ENCODE measurements around the gene TEKTIP1. TPM values are rescaled to one million over a fixed set of nuclear protein-coding genes. Genes with fewer than 3 reads are reported as not detected.

Gene TEKTIP1
- total RNA-seq, 1 donor: not detected

DNA sequence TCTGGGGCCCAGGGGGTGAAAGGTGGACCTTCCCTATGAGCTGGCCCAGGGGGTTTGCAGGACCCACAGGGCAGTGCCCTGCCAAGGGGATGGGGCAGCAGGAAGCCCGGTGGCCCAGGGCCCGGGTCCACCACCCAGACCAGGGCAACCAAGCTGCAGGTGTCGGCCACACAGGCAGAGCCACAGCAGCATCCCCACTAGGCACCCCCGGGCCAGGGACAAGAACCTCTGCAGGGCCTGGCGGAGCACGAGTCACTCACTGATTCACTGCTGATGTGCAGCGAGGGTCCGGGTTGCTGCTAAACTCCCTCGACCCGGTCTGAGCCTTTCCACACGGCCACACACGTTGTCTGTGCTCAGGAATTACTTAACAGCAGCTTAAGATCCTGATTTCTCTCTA, 24.0 kb upstream of the TEKTIP1 start:
- H3K4me3 ChIP-seq (ENCODE audit: low read depth, low read length): no peak overlapping the region
- no peak for DNase-seq (ENCODE audit: low read depth)
- TF ChIP-seq, protein P1, sequence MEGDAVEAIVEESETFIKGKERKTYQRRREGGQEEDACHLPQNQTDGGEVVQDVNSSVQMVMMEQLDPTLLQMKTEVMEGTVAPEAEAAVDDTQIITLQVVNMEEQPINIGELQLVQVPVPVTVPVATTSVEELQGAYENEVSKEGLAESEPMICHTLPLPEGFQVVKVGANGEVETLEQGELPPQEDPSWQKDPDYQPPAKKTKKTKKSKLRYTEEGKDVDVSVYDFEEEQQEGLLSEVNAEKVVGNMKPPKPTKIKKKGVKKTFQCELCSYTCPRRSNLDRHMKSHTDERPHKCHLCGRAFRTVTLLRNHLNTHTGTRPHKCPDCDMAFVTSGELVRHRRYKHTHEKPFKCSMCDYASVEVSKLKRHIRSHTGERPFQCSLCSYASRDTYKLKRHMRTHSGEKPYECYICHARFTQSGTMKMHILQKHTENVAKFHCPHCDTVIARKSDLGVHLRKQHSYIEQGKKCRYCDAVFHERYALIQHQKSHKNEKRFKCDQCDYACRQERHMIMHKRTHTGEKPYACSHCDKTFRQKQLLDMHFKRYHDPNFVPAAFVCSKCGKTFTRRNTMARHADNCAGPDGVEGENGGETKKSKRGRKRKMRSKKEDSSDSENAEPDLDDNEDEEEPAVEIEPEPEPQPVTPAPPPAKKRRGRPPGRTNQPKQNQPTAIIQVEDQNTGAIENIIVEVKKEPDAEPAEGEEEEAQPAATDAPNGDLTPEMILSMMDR (IDR thresholded peaks at IDR 0.05; ENCODE audit: insufficient read depth, low read depth, low read length): no peak

DNA sequence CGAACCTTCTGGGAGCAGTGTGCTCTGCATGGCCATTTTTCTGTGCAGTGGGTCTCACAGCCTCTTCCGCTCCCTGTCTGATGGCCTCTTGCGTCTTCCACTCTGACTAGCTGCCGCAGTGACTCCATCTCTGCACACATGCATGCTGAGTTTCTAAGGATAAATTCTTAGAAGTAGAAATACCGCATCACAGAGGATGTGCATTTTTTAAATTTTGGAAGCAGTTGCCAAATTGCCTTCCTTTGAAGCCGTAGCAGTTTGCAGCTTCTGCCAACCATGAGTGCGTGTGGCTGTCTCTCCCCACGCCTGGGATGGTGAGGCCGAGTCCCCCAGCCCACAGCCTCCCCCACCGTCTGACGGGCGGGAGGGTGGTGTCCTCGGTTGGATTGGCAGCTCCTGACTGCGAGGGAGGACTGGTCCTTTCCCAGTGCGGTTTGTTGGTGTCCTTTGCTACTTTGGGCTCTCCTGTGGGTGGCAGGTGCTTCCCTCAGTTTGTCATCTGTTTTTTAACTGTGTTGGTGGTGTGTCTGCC, 23.0 kb upstream of the TEKTIP1 start:
- DNase-seq (ENCODE audit: low read depth): no peak
- TF ChIP-seq, protein P1 (IDR thresholded peaks at IDR 0.05; ENCODE audit: insufficient read depth, low read depth, low read length): no peak
- no peak overlapping the region for H3K4me3 ChIP-seq (ENCODE audit: low read depth, low read length)

DNA sequence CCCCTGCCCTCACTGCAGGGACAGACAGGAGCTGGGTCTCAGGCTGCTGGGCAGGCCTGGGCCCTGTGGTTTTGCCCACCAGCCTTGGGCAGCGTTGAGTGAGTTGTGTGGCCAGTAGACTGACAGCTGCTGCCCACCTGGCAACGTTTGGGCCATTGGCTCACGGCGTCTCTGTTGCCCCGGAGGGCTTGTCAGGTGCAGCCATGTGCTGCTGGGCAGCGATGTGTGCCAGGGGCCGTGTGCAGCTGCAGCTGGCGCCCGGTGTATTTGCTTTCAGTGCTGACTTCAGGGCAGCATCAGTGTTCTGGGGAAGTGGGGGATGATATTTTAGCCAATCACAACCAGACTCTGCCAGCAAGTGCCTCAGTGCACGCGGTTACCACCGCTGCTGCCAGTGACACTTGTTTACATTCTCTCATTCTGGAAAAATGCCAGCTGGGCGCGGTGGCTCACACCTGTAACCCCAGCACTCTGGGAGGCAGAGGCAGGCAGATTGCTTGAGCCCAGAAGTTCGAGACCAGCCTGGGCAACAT, 22.2 kb upstream of the TEKTIP1 start:
- no peak overlapping the region for H3K4me3 ChIP-seq (ENCODE audit: low read depth, low read length)
- no peak for DNase-seq (ENCODE audit: low read depth)
- TF ChIP-seq, protein P1 (IDR thresholded peaks at IDR 0.05; ENCODE audit: insufficient read depth, low read depth, low read length): no peak

DNA sequence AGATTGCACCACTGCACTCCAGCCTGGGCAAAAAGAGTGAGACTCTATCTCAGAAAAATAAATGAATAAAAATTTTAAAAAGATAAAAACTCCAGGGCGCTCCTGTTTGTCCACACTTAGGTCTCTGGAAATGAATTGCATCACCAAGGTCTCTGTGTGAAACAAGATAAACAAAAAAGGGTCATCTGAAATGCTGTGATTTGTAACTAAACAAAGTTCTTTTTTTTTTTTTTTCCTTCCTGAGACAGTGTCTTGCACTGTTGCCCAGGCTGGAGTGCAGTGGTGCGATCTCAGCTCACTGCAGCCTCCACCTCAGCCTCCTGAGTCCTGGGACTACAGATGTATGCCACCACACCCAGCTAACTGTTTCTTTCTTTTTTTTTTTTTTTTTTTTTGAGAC, 21.3 kb upstream of the TEKTIP1 start:
- H3K4me3 ChIP-seq (ENCODE audit: low read depth, low read length): no peak overlapping the region
- DNase-seq (ENCODE audit: low read depth): peak; percentile 48
- TF ChIP-seq, protein P1 (IDR thresholded peaks at IDR 0.05; ENCODE audit: insufficient read depth, low read depth, low read length): no peak

DNA sequence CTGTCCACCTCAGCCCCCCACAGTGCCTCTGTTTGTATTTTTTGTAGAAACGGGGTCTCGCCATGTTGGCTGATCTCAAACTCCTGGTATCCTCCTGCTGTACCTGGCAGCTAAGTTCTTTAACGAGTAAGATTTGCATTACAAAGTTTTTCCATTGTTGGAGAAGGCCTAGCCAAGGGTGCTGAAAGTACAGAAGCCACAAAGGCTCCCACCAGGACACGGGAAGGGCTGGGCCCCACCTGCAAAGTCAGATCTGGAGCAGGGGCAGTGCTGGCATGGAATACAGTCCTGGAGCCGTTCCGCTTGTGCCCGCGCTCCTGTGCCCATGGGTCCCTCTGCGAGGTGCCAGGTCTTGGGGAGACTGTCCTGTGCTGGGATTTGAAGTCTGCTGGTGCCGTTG, 20.7 kb upstream of the TEKTIP1 start:
- no peak overlapping the region for H3K4me3 ChIP-seq (ENCODE audit: low read depth, low read length)
- TF ChIP-seq, protein P1 (IDR thresholded peaks at IDR 0.05; ENCODE audit: insufficient read depth, low read depth, low read length): no peak
- no peak for DNase-seq (ENCODE audit: low read depth)

DNA sequence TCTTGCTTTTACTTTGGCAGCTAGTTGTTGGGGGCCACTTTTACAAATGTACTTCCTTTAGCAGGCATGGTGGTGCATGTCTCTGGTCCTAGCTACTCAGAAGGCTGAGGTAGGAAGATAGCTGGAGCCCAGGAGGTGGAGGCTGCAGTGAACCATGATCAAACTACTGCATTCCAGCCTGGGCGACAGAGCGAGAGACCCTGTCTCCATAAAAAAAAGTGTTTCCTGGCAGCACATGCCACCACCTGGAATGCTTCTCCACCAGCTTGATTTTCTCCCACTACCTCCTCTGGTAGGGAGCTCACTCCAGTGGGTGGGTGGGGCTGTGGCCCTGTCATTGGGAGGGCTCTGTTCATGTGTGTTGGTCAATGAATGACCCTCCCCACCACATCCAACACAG, 20.3 kb upstream of the TEKTIP1 start:
- H3K4me3 ChIP-seq (ENCODE audit: low read depth, low read length): no peak overlapping the region
- no peak for DNase-seq (ENCODE audit: low read depth)
- TF ChIP-seq, protein P1 (IDR thresholded peaks at IDR 0.05; ENCODE audit: insufficient read depth, low read depth, low read length): no peak

DNA sequence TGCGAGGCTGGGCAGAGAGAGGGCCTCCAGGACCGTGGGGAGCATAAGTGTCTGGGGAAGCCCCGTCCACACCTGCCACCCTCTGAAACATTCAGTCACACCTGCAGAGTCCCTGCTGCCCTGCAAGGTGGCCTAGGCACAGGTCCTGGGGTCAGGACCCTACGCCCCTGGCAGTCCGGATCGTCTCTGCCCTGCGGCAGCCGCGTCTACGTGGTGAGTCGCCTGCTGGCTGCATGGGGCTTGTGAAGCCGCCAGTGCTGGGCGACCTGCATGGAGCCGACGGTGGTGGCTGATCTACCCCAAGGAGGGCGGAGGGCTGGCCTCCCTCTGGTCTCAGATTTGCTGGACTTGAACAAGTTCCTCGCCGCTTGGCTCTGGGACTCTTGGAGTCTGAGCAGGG, 19.8 kb upstream of the TEKTIP1 start:
- TF ChIP-seq, protein P1 (IDR thresholded peaks at IDR 0.05; ENCODE audit: insufficient read depth, low read depth, low read length): no peak
- no peak overlapping the region for H3K4me3 ChIP-seq (ENCODE audit: low read depth, low read length)

More for the DNA sequence above, 19.8 kb upstream of the TEKTIP1 start:
- DNase-seq (ENCODE audit: low read depth): no peak
